ENCODE measurements around the gene SERTAD2.
A peak's percentile ranks its signal among the peaks of the same experiment; 100 is the strongest.

SERTAD2 gene

GRCh38 chr2:64654063-64654811 lies 524 bp upstream of the SERTAD2 start:
- peaks cover 55% of the 10 kb centered on the region for H3K4me1 Mint-ChIP-seq
- peak overlapping the region; percentile 99 for H3K27ac Mint-ChIP-seq
- DNase-seq = peak; percentile 87
- TF ChIP-seq CTCF (IDR thresholded peaks at IDR 0.05) = no peak
- no peaks in the 10 kb centered on the region for H3K36me3 Mint-ChIP-seq (ENCODE audit: low read depth)
- peak overlapping the region; percentile 89 for H3K4me3 Mint-ChIP-seq
- H3K9me3 Mint-ChIP-seq = no peaks in the 10 kb centered on the region
- H3K27me3 Mint-ChIP-seq (ENCODE audit: low read depth, poor library complexity) = no peaks in the 10 kb centered on the region

- Mint-ChIP-seq H3K4me1 (peaks cover 72% of the 10 kb centered on the region), H3K27ac (peak overlapping the region; percentile 87), H3K4me3 (peak overlapping the region; percentile 92), H3K27me3 (ENCODE audit: low read depth, poor library complexity) (no peaks in the 10 kb centered on the region), H3K9me3 (no peaks in the 10 kb centered on the region), H3K36me3 (ENCODE audit: low read depth) (no peaks in the 10 kb centered on the region)
- DNase-seq = peak; percentile 56
- no peak for TF ChIP-seq CTCF (IDR thresholded peaks at IDR 0.05)
These were observed 1.2 kb downstream of the SERTAD2 start for GRCh38 chr2:64652231-64653108.

DNA sequence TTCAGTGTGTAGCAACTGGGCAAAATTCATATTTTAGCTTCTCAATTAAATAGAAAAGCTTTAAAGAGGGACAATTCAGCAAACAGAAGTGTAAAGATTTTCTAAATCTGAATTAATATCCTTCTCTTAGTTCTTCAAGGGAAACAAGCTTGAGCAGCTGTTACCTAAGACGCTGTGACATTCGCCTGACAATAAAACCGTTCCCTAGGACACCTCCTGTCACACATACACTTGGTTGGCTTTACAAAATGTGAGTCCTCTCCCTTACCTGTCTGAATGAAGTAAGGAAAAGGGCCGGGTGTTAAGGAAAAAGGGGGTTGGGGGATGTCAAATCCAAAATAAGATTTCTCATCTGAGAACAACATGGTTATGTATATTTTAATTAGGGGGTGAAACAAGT lies 2.1 kb downstream of the SERTAD2 start:
- Mint-ChIP-seq H3K27me3 (ENCODE audit: low read depth, poor library complexity) (no peaks in the 10 kb centered on the region), H3K27ac (no peak overlapping the region), H3K36me3 (ENCODE audit: low read depth) (no peaks in the 10 kb centered on the region), H3K4me3 (peak overlapping the region; percentile 92), H3K9me3 (no peaks in the 10 kb centered on the region), H3K4me1 (peaks cover 81% of the 10 kb centered on the region)
- TF ChIP-seq CTCF (IDR thresholded peaks at IDR 0.05) = no peak
- no peak for DNase-seq

GRCh38 chr2:64650722-64651338 lies 2.9 kb downstream of the SERTAD2 start:
- peaks cover 86% of the 10 kb centered on the region for H3K4me1 Mint-ChIP-seq
- no peak for DNase-seq
- H3K27me3 Mint-ChIP-seq (ENCODE audit: low read depth, poor library complexity) = no peaks in the 10 kb centered on the region
- H3K9me3 Mint-ChIP-seq = no peaks in the 10 kb centered on the region
- no peak for TF ChIP-seq CTCF (IDR thresholded peaks at IDR 0.05)
- H3K27ac Mint-ChIP-seq = no peak overlapping the region
- H3K4me3 Mint-ChIP-seq = peak overlapping the region; percentile 38
- no peaks in the 10 kb centered on the region for H3K36me3 Mint-ChIP-seq (ENCODE audit: low read depth)

DNA sequence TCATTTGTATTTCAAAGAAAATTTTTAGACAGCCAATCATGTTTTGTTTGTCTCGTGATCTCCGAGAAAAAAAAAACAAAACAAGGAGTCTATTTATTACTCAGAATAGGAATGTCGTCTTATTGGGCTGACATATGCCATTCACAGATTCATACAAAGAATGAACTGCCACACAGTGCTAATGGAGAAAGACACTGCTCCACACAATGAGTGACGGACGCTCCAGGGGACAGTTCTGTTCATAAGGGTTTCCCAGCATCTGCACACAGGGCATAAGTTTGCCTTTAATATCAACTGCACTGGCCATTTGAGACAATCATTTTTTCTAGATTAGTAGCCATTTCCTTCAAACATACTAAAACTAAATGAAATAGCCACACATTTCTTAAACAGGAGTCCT lies 3.4 kb downstream of the SERTAD2 start:
- TF ChIP-seq CTCF (IDR thresholded peaks at IDR 0.05) = no peak
- H3K27ac Mint-ChIP-seq = no peak overlapping the region
- no peaks in the 10 kb centered on the region for H3K9me3 Mint-ChIP-seq
- H3K36me3 Mint-ChIP-seq (ENCODE audit: low read depth) = no peaks in the 10 kb centered on the region
- peaks cover 86% of the 10 kb centered on the region for H3K4me1 Mint-ChIP-seq
- no peak for DNase-seq
- no peaks in the 10 kb centered on the region for H3K27me3 Mint-ChIP-seq (ENCODE audit: low read depth, poor library complexity)
- H3K4me3 Mint-ChIP-seq = peak overlapping the region; percentile 38
